Aorta (tissue), 5 donors: ENCODE data around the gene DNAJC3. TPM values are rescaled to one million over a fixed set of nuclear protein-coding genes. Genes with fewer than 3 reads are reported as not detected.

ENCODE experiments used
- ATAC-seq: fragments of 200-7000 bp; cut with Tn5 transposase; one replicate; pipeline ENCODE4 v1.9.1; 2022; ENCODE audit warnings: moderate library complexity; ENCODE audit not compliant: low FRiP score
- DNase-seq, 2 donors: peaks; one replicate each; pipeline ENCODE4 v3.0.0-alpha.2; 2020
- H3K27ac ChIP-seq, 2 donors: one replicate each; pipeline ENCODE4 v1.5.1; 2013; ENCODE audit warnings: low read length in 2 of 2, mild to moderate bottlenecking in 2 of 2, moderate library complexity in 2 of 2, control low read depth in 1 of 2, inconsistent platforms in 1 of 2, low read depth in 1 of 2
- H3K27me3 ChIP-seq, 2 donors: one replicate each; pipeline ENCODE4 v1.6.1; 2013; ENCODE audit warnings: control low read depth in 1 of 2, low read length in 1 of 2, mild to moderate bottlenecking in 1 of 2, moderate library complexity in 1 of 2; ENCODE audit not compliant: insufficient read depth in 2 of 2, control insufficient read depth in 1 of 2
- H3K36me3 ChIP-seq, 2 donors: one replicate each; pipeline ENCODE4 v1.6.1; 2013; ENCODE audit warnings: control low read depth in 1 of 2, low read length in 1 of 2, mild to moderate bottlenecking in 1 of 2; ENCODE audit not compliant: insufficient read depth in 2 of 2, control insufficient read depth in 1 of 2
- H3K4me1 ChIP-seq, 2 donors: one replicate each; pipeline ENCODE4 v1.6.1; 2013; ENCODE audit warnings: low read length in 2 of 2, control low read depth in 1 of 2, mild to moderate bottlenecking in 1 of 2, moderate library complexity in 1 of 2; ENCODE audit not compliant: insufficient read depth in 2 of 2, control insufficient read depth in 1 of 2
- H3K4me3 ChIP-seq, 2 donors: one replicate each; pipeline ENCODE4 v1.5.1; 2013; ENCODE audit warnings: low read length in 2 of 2, control low read depth in 1 of 2, mild to moderate bottlenecking in 1 of 2
- H3K9me3 ChIP-seq: one replicate; pipeline ENCODE4 v1.6.1; 2013; ENCODE audit warnings: mild to moderate bottlenecking, low read length; ENCODE audit not compliant: control insufficient read depth
- WGBS, 2 donors: extraction: QIAGEN DNeasy Blood & Tissue Kit; methylation state at CpG; one replicate each; pipeline ENCODE4 v1.1.7; 2013; 5-methylcytosine and 5-hydroxymethylcytosine counted together
- intact Hi-C, 2 donors: fragments of 100-400 bp; cut with DNase I; formaldehyde crosslinking; loops; one replicate each; pipeline versions ENCODE4 v1.14.2 to v1.15.0; 2022
- polyA plus RNA-seq, 2 donors: library from polyadenylated mRNA; stranded (reverse); fragments of 200-250 nt; gene quantifications; one replicate each; pipeline ENCODE4 v1.2.3, GENCODE V29; 2013
- total RNA-seq, 2 donors: library from RNA; stranded (reverse); fragmentation: NEBNext Ultra II Directional; extraction: Animal tissue kit (Norgen Biotek cat#: 25700); gene quantifications; one replicate each; pipeline ENCODE4 v1.2.1, GENCODE V29; 2021
- donor health status: healthy with polysubstance abuse.
- donor health status: Bipolar disorder and iron deficiency.
- donor health status: DM: no; HTN: no; CAD: no.
- donor health status: DM: no; HTN: no; CAD: no.
- donor health status: DM: yes; HTN: yes; CAD: no.

Gene DNAJC3
- total and polyA plus RNA-seq, 4 donors: 11.8 to 60.3 (median 38.4) TPM

DNA sequence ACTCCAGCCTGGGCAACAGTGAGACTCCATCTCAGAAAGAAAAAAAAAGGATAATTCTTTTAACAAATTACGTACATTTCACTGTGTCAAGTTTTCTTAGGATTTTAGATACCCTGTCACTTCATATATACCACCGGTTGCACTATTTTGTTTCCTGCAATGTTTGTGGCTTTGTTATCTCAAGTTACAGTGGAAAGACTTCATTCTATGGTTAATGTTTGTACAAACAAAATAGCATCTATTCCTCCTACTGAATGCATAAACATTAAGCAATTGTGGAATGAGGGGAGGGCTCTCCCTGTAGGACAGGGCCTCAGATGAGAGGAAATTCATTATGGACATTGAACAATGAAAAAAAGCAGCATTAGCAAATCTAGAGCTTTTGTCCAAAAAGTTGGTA is 120.1 kb downstream of the DNAJC3 start:
- no peak overlapping the region for H3K4me3 ChIP-seq
- H3K4me1 ChIP-seq: no peaks in the 10 kb centered on the region
- H3K9me3 ChIP-seq: no peaks in the 10 kb centered on the region
- DNase-seq (no peak), ATAC-seq (no peak)
- no peak overlapping the region for H3K27ac ChIP-seq
- H3K27me3 ChIP-seq: no peaks in the 10 kb centered on the region
- intact Hi-C loops: no loop called here
- peaks cover 0 to 2% of the 10 kb centered on the region in 2 donors for H3K36me3 ChIP-seq
- 91 to 94% methylated on average over 2 of the region's 2 CpGs for WGBS, 2 donors

DNA sequence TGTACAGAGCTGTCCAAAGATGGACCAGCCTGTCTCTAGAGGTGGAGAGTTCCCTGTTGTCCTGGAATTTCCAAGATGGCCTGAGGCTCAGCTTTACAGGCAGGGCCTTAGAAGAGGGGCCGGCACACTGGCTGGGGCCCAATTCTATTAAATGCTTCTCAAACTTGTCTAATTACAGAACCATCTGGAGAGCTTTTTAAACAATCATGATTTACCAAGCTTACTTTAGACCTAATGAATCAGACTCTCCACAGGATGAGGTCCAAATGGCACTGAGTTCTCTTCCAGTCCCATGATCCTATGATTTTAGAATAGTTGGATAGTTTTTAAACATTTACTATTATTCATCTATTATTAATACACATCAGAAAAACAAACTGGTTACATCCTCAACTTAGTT is 123.5 kb downstream of the DNAJC3 start:
- Histone ChIP-seq H3K4me3 (no peak overlapping the region), H3K36me3 (no peaks in the 10 kb centered on the region), H3K27ac (no peak overlapping the region), H3K9me3 (no peaks in the 10 kb centered on the region), H3K27me3 (no peaks in the 10 kb centered on the region), H3K4me1 (no peaks in the 10 kb centered on the region)
- WGBS, 2 donors: 71 to 86% methylated on average over 1 of the region's 1 CpG
- no peak for ATAC-seq
- DNase-seq: no peak
- intact Hi-C loops: no loop called here

DNA sequence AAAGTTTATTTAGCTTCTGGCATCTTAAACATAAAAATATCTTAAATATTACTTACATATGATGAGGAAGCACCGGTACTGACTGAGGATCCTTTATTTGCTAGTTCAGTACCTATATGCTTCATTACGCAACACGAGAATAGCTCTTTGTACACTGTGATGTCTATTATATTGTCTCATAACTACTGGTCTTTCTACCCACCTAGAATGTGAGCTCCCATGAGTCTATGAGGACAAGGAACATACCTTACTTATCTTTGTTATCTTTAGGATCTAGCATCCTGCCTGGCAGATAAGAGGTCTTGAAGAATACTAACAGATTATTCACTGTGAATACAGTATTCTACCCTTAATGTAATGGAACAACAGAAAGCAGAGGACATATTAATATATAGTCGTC is 124.9 kb downstream of the DNAJC3 start:
- Histone ChIP-seq H3K9me3 (no peaks in the 10 kb centered on the region), H3K4me1 (no peaks in the 10 kb centered on the region), H3K27me3 (no peaks in the 10 kb centered on the region), H3K36me3 (no peaks in the 10 kb centered on the region), H3K27ac (no peak overlapping the region), H3K4me3 (no peak overlapping the region)
- WGBS, 2 donors: 96 to 99% methylated on average over 4 of the region's 4 CpGs
- ATAC-seq (no peak), DNase-seq (no peak)
- intact Hi-C loops: no loop called here

DNA sequence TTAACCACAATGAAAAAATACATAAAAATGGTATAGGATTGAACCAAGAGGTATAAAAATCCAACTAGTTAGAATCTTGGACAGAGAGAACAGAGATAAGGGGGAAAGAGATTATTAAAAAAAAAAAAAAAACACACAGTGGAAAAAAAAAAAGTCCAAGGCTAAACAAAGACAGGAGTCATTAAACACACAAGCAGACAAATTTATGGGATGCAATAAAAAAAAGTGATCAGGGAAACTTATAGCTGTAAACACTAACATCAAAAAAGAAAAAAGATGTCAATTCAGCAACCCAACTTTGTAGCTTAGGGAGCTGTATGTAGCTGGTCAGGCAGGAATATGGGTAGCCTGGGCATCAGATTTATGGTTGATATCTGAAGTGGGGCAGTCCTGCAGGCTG is 129.0 kb downstream of the DNAJC3 start:
- no peaks in the 10 kb centered on the region for H3K4me1 ChIP-seq
- no peaks in the 10 kb centered on the region for H3K9me3 ChIP-seq
- H3K27ac ChIP-seq: no peak overlapping the region
- peaks cover 0 to 2% of the 10 kb centered on the region in 2 donors for H3K36me3 ChIP-seq
- DNase-seq (no peak), ATAC-seq (no peak)
- intact Hi-C loops: no loop called here
- no peak overlapping the region for H3K4me3 ChIP-seq
- H3K27me3 ChIP-seq: no peaks in the 10 kb centered on the region

DNA sequence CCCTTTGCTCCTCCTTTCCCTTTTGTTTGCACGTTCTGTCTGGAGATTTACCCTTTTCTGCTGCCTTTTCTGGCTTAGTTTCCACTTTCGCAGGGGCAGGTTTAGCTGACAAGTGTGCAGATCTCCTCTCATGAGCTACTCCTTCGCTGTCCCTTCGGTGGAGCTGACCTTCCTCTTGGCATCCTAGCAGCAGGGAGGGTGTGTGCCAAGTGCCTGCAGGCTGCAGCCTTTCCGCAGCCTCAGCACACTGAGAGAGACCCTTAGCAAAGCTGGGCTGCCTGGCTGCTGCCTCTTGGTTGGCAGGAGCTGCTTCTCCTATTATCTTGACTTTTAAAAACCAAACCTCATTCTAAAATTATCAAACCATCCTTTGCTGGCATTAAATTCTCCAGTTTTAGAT is 132.5 kb downstream of the DNAJC3 start:
- intact Hi-C loops: no loop called here
- Histone ChIP-seq H3K36me3 (peaks cover 0 to 4% of the 10 kb centered on the region in 2 donors), H3K27ac (no peak overlapping the region), H3K27me3 (no peaks in the 10 kb centered on the region), H3K9me3 (peaks cover 8% of the 10 kb centered on the region), H3K4me3 (no peak overlapping the region), H3K4me1 (no peaks in the 10 kb centered on the region)
- DNase-seq (no peak), ATAC-seq (no peak)
- 89 to 91% methylated on average over 5 of the region's 5 CpGs for WGBS, 2 donors

DNA sequence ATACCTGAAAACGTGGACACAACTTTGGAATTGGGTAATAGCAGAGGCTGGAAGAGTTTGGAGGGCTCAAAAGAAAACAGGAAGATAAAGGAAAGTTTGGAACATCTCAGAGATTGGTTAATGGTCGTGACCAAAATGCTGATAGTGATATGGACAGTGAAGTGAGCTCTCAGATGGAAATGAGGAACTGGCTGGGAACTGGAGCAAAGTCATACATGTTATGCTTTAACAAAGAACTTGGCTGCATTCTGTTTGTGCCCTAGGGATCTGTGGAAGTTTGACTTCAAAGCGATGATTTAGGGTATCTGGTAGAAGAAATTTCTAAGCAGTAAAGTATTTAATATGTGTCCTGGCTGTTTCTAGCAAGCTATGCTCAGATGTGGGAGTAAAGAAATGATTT is 136.2 kb downstream of the DNAJC3 start:
- Histone ChIP-seq H3K4me3 (no peak overlapping the region), H3K36me3 (peaks cover 4% of the 10 kb centered on the region in 2 donors), H3K27me3 (no peaks in the 10 kb centered on the region), H3K9me3 (peaks cover 8% of the 10 kb centered on the region), H3K27ac (no peak overlapping the region), H3K4me1 (no peaks in the 10 kb centered on the region)
- DNase-seq (no peak), ATAC-seq (no peak)
- WGBS, 2 donors: 95 to 96% methylated on average over 3 of the region's 3 CpGs
- intact Hi-C loops: no loop called here

DNA sequence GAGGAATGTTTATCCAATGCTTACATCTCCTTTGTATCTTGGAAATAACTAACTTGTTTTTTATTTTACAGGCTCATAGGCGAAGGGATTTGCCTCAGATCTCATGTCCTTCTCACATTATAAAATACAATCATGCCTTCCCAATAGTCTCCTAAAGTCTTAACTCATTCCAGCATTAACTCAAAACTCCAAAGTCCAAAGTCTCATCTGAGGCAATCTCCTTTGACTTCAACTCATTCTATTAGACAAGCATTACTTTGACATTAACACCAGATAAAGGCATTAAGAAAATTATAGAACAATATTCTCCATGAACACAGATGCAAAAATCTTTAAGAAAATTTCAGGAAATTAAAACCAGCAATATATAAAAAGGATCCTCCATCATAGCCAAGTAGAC is 137.6 kb downstream of the DNAJC3 start:
- H3K4me3 ChIP-seq: no peak overlapping the region
- ATAC-seq: no peak
- H3K4me1 ChIP-seq: no peaks in the 10 kb centered on the region
- peaks cover 8% of the 10 kb centered on the region for H3K9me3 ChIP-seq
- no peaks in the 10 kb centered on the region for H3K27me3 ChIP-seq
- peaks cover 4 to 6% of the 10 kb centered on the region in 2 donors for H3K36me3 ChIP-seq
- H3K27ac ChIP-seq: no peak overlapping the region
- WGBS, 2 donors: 99 to 100% methylated on average over 1 of the region's 1 CpG
- intact Hi-C loops: no loop called here
- DNase-seq: no peak

DNA sequence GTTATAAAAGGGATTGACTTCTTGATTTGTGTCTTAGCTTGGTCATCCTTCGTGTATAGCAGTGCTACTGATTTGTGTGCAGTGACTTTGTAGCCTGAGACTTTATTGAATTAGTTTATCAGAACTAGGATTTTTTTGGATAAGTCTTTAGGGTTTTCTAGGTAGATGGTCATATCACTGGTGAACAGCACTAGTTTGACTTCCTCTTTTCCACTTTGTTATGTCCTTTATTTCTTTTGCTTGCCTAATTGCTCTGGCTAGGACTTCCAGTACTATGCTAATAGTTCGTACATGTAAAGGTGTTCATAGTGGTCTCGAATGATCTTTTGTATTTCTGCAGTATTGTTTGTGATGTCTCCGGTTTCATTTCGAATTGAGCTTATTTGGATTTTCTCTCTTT is 145.4 kb downstream of the DNAJC3 start:
- Histone ChIP-seq H3K27me3 (no peaks in the 10 kb centered on the region), H3K4me3 (no peak overlapping the region), H3K36me3 (peaks cover 2 to 6% of the 10 kb centered on the region in 2 donors), H3K4me1 (no peaks in the 10 kb centered on the region), H3K27ac (no peak overlapping the region), H3K9me3 (peaks cover 2% of the 10 kb centered on the region)
- intact Hi-C loops: no loop called here
- 95% methylated on average over 5 of the region's 5 CpGs for WGBS, 2 donors
- no peak for DNase-seq
- no peak for ATAC-seq

DNA sequence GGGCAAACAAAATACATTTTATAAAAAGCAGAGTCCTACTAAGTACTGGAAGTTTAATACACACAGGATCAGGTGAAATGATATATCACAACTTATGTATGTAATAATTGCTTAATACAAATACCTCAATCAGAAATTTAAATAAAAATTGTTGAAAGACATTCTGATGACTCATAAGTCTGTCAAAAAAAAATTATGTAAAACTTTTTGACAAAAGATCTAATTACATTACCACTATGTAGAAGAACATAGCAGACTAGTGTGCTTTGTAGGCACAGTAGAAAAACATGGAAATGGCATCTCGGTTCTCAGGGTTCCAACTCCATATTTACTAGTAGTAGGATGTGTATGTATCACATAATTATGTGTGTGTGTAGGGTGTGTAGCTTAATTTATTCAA is 156.2 kb downstream of the DNAJC3 start:
- Histone ChIP-seq H3K4me3 (no peak overlapping the region), H3K27me3 (no peaks in the 10 kb centered on the region), H3K27ac (no peak overlapping the region), H3K36me3 (peaks cover 0 to 3% of the 10 kb centered on the region in 2 donors), H3K9me3 (no peaks in the 10 kb centered on the region), H3K4me1 (no peaks in the 10 kb centered on the region)
- whole genome bisulfite sequencing, 2 donors: 89 to 97% methylated on average over 1 of the region's 1 CpG
- DNase-seq (no peak), ATAC-seq (no peak)
- intact Hi-C loops: loop anchor here (2.0 to 10.0 kb wide), 2 partner anchors 210 to 298 kb away; no protein-coding TSS in a partner anchor
